K562 (cell line): ENCODE data around the gene LAT. TPM values are rescaled to one million over a fixed set of nuclear protein-coding genes. Genes with fewer than 3 reads are reported as not detected.

Experiments
- CREB1 ChIP-seq, 2 experiments: sonication (generic) in 1 of 2; formaldehyde crosslinking in 1 of 2; IDR thresholded peaks; 2 replicates each; pipeline versions ENCODE4 v1.6.1 to v1.8.0; 2012 to 2022; ENCODE audit warnings: inconsistent platforms in 1 of 2, mild to moderate bottlenecking in 1 of 2, missing genetic modification reagents in 1 of 2, moderate library complexity in 1 of 2
- ESRRA ChIP-seq: fragments of 450-650 bp; IDR thresholded peaks from 2 replicates; pipeline ENCODE4 v1.6.1; 2014; ENCODE audit warnings: low read depth, mild to moderate bottlenecking, moderate library complexity, borderline replicate concordance
- ETV1 ChIP-seq: fragments of 450-650 bp; conservative IDR thresholded peaks from 2 replicates; pipeline ENCODE4 v1.6.1; 2016; ENCODE audit warnings: missing genetic modification characterization, control low read depth, low read depth, missing compliant biosample characterization
- KLF13 ChIP-seq: fragments of 450-650 bp; IDR thresholded peaks from 2 replicates; pipeline ENCODE4 v1.6.1; 2016; ENCODE audit warnings: missing genetic modification characterization, low read depth, mild to moderate bottlenecking, missing compliant biosample characterization, moderate library complexity, borderline replicate concordance
- NR2C1 ChIP-seq, 2 experiments: fragments of 450-650 bp; IDR thresholded peaks; 2 replicates each; pipeline ENCODE4 v1.6.1; 2017; ENCODE audit warnings: mild to moderate bottlenecking in 2 of 2, antibody characterized with exemption in 1 of 2, inconsistent platforms in 1 of 2, missing compliant biosample characterization in 1 of 2, missing genetic modification characterization in 1 of 2
- NR2C2 ChIP-seq, 2 experiments: fragments of 200-800 bp in 1 of 2; sonication (Bioruptor generic) in 1 of 2; sonication (generic) in 1 of 2; formaldehyde crosslinking in 1 of 2; IDR thresholded peaks; 2 replicates each; pipeline versions ENCODE4 v1.6.1 to v1.8.0; 2016 to 2022; ENCODE audit warnings: mild to moderate bottlenecking in 1 of 2, missing compliant biosample characterization in 1 of 2, missing genetic modification characterization in 1 of 2, missing genetic modification reagents in 1 of 2
- PML ChIP-seq: IDR thresholded peaks from 2 replicates; pipeline ENCODE4 v1.6.1; 2012; ENCODE audit warnings: low read length, inconsistent platforms
- POLR2A ChIP-seq: fragments of 450-650 bp; conservative IDR thresholded peaks from 2 replicates; pipeline ENCODE4 v1.6.1; 2016
- POU5F1 ChIP-seq: fragments of 150-350 bp; IDR thresholded peaks from 2 replicates; pipeline ENCODE4 v1.6.1; 2014; ENCODE audit warnings: borderline replicate concordance, low read length, low read depth, mild to moderate bottlenecking; ENCODE audit not compliant: partially characterized antibody
- UBTF ChIP-seq, 2 experiments: IDR thresholded peaks; 2 replicates each; pipeline ENCODE4 v1.6.1; 2012; ENCODE audit warnings: improper control_type of control experiment in 2 of 2, low read depth in 2 of 2, low read length in 2 of 2, borderline replicate concordance in 1 of 2
- WHSC1 ChIP-seq: IDR thresholded peaks from one replicate; pipeline ENCODE4 v1.6.1; 2012; ENCODE audit warnings: low read length, control low read depth, inconsistent platforms
- YY1 ChIP-seq, 3 experiments: IDR thresholded peaks; 2 replicates each; pipeline ENCODE4 v1.6.1; 2011; ENCODE audit warnings: low read length in 2 of 3, mild to moderate bottlenecking in 2 of 3, moderate library complexity in 2 of 3, borderline replicate concordance in 1 of 3, control low read depth in 1 of 3, low read depth in 1 of 3; ENCODE audit not compliant: insufficient read depth in 3 of 3, insufficient replicate concordance in 2 of 3, control insufficient read depth in 1 of 3, insufficient read length in 1 of 3; ENCODE audit errors: extremely low read depth in 1 of 3
- ZNF431 ChIP-seq: sonication (generic); formaldehyde crosslinking; IDR thresholded peaks from 2 replicates; pipeline ENCODE4 v1.8.0; 2022; ENCODE audit warnings: mild to moderate bottlenecking, missing genetic modification reagents
- ZNF512 ChIP-seq: IDR thresholded peaks from 2 replicates; pipeline ENCODE4 v1.6.1; 2016; ENCODE audit warnings: missing genetic modification characterization, missing compliant biosample characterization
- polyA plus RNA-seq, 8 experiments: library from polyadenylated mRNA; depleted of rRNA in 4 of 8; stranded (reverse) in 5 of 8; unstranded in 3 of 8; fragments of >200 nt; fragmentation: Nextera tagmentation in 2 of 8; fragmentation: Illumina TruSeq in 1 of 8; extraction: Ambion mirVana in 2 of 8; extraction: Trizol in 1 of 8; gene quantifications; 2 replicates each; pipeline versions ENCODE4 v1.2.1 to v1.2.3, GENCODE V29; 2011 to 2014; ENCODE audit warnings: inconsistent platforms in 1 of 8, missing spikeins in 1 of 8
- total RNA-seq, 7 experiments: library from RNA; depleted of rRNA in 6 of 7; stranded (reverse); fragments of >200 nt in 6 of 7; fragmentation: Illumina TruSeq in 2 of 7; extraction: Trizol in 2 of 7; gene quantifications; 2 replicates each; pipeline versions ENCODE4 v1.2.1 to v1.2.3, GENCODE V29; 2011 to 2021; ENCODE audit warnings: low replicate concordance in 1 of 7
- TF ChIP-seq, protein P1 (sequence below): sonication (generic); formaldehyde crosslinking; IDR thresholded peaks from 2 replicates; pipeline ENCODE4 v1.8.0; 2022; ENCODE audit warnings: mild to moderate bottlenecking, missing genetic modification reagents
- TF ChIP-seq, protein P2 (sequence below): fragments of 450-650 bp; IDR thresholded peaks from 2 replicates; pipeline ENCODE4 v1.6.1; 2016; ENCODE audit warnings: borderline replicate concordance

LAT gene
- total and polyA plus RNA-seq, 9 of the 15 experiments (the other 6 are each of a cell fraction or from before 2014, with no cell fraction given) = 0.40 to 4.2 (median 1.3) TPM

DNA sequence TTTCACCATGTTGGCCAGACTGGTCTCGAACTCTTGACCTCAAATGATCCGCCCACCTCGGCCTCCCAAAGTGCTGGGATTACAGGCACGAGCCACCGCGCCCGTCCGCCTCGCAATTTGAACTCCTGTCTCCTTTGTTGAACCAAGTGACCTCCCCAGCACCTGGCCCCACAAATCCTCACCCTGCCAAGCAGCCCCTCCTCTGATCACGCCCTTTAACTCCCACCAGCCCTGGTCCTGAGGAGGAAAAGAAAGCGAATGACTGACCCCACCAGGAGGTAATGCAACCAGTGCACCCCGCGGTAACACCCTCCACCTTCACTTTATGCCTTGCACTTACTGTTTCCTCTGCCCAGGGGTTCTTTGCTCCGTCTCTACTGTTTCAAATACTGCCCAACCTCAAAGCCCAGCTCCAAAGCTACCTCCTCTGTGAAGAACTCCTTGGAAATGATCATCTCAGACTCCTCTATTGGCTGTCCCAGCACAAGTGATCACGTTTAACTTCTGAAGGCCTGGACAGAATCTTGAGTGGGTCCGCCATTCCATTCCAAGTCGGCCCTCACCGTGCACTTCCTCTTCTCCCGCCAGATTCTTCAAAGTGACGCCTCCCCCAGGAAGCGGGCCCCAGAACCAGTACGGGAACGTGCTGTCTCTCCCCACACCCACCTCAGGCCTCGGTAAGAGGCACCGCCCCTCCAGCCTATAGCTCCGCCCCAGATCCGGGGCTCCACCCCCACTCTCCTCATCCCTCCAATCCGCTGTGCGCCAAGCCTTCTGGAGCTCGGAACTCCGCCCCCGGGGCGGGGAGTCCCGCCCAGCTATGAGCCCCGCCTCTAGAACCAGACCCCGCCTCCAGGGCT, 48.7 kb upstream of the LAT start (continued):
- 0 out of 2 replicates have a peak, but pooled peaks have one; percentile 20 for TF ChIP-seq NR2C1 (IDR thresholded peaks at IDR 0.05)
- TF ChIP-seq NR2C1 (tag; IDR thresholded peaks at IDR 0.05) = no peak
- peak; percentile 71 for TF ChIP-seq ZNF431 (CRISPR knock-in tag)
- TF ChIP-seq CREB1 (IDR thresholded peaks at IDR 0.05) = no peak
- TF ChIP-seq CREB1 (CRISPR knock-in tag; IDR thresholded peaks at IDR 0.05) = peak; percentile 52; the same call in 1 of the 2 replicates
- TF ChIP-seq KLF13 (tag) = no peak
- peak in 1 of 3 experiments; percentile 66 for TF ChIP-seq YY1 (IDR thresholded peaks at IDR 0.05; ENCODE audit: borderline replicate concordance in 1 of 3, control insufficient read depth in 1 of 3, extremely low read depth in 1 of 3, insufficient read depth in 3 of 3, insufficient read length in 1 of 3, insufficient replicate concordance in 2 of 3, low read depth in 1 of 3, low read length in 2 of 3)
- 0 out of 2 replicates have a peak, but pooled peaks have one; percentile 26 for TF ChIP-seq PML
- no peak for TF ChIP-seq ZNF512 (tag)
- peak; percentile 73 for TF ChIP-seq POLR2A
- TF ChIP-seq WHSC1 = no peak
- peak; percentile 27; the same call in 1 of the 2 replicates for TF ChIP-seq ESRRA
- TF ChIP-seq, protein P1, sequence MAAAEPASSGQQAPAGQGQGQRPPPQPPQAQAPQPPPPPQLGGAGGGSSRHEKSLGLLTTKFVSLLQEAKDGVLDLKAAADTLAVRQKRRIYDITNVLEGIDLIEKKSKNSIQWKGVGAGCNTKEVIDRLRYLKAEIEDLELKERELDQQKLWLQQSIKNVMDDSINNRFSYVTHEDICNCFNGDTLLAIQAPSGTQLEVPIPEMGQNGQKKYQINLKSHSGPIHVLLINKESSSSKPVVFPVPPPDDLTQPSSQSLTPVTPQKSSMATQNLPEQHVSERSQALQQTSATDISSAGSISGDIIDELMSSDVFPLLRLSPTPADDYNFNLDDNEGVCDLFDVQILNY (CRISPR knock-in tag) = 0 out of 2 replicates have a peak, but pooled peaks have one; percentile 37
- no peak for TF ChIP-seq NR2C2 (CRISPR knock-in tag; IDR thresholded peaks at IDR 0.05)
- TF ChIP-seq NR2C2 (tag; IDR thresholded peaks at IDR 0.05) = peak; percentile 45; the same call in 1 of the 2 replicates
- no peak for TF ChIP-seq UBTF (IDR thresholded peaks at IDR 0.05; ENCODE audit: borderline replicate concordance in 1 of 2, low read depth in 2 of 2, low read length in 2 of 2)
- TF ChIP-seq, protein P2, sequence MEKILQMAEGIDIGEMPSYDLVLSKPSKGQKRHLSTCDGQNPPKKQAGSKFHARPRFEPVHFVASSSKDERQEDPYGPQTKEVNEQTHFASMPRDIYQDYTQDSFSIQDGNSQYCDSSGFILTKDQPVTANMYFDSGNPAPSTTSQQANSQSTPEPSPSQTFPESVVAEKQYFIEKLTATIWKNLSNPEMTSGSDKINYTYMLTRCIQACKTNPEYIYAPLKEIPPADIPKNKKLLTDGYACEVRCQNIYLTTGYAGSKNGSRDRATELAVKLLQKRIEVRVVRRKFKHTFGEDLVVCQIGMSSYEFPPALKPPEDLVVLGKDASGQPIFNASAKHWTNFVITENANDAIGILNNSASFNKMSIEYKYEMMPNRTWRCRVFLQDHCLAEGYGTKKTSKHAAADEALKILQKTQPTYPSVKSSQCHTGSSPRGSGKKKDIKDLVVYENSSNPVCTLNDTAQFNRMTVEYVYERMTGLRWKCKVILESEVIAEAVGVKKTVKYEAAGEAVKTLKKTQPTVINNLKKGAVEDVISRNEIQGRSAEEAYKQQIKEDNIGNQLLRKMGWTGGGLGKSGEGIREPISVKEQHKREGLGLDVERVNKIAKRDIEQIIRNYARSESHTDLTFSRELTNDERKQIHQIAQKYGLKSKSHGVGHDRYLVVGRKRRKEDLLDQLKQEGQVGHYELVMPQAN = peak; percentile 82; the same call in 1 of the 2 replicates
- peak; percentile 28; the same call in 1 of the 2 replicates for TF ChIP-seq ETV1 (tag)
- TF ChIP-seq POU5F1 = no peak
